ENCODE results near the gene ZNF429.
"Not testable (repeated sequence)": the region's sequence is repeated elsewhere in the genome, so short reads cannot be mapped to it uniquely, and the experiment has no call there.

ZNF429 gene

GRCh38 chr19:21593008-21593481, 87.6 kb downstream of the ZNF429 start:
- no peak for DNase-seq (ENCODE audit: low read depth)

- DNase-seq (ENCODE audit: low read depth) = no peak
Observed at GRCh38 chr19:21593502-21593901, 88.1 kb downstream of the ZNF429 start.

DNA sequence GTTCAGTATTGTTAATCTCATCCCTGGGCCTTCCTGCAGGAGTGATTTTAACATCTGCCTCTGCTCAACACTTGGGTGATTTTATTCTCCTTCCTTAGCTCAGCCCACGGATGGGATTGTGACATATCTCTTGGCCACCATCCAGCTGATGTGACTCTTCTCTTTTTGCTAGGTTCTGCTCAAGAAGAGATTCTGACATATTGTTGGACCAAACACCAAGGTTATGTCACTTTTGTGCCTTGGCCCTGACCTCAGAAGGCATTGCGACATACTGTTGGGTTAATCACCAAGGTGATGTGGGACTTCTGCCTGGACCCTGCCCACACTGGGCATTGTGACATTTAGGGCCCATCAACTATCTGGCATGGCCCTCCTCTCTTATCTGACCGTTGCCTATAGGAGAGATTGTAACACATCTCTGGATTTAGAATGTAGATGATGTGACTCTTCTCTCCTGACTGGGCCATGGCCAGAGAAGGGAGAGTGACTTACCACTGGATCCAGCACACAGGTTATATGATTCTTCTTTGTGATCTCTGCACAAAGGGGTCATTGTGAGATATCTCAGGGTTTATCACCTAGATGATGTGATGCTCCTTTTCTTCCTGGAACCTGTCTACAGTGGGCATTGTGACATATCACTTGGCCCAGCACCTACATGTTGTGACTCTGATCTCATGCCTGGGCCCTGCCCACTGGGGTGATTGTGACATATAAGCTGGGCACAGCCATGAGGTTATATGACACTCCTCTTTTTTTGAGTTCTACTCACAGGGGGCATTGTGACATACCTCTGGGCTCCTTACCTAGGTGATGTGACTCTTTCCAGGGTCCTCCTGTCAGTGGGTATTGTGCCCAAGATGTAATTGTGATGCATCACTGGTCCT, 88.8 kb downstream of the ZNF429 start:
- DNase-seq (ENCODE audit: low read depth) = no peak

DNA sequence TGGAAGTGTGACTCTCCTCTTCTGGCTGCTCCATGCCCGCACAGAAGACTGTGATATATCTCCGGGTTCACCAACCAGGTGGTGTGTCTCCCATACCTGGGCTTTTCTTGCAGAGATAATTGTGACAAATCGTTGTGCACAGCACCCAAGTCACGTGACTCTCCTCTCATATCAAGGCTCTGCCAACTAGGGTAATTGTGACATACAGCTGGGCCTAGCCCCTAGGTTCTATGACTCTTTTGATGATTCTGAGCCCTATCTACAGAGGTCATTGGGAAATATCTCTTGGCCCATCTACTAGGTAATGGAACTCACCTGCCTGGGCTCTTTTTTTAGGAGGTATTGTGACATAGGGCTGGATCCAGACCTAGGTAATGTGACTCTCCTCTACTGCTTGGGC, 89.8 kb downstream of the ZNF429 start:
- DNase-seq (ENCODE audit: low read depth) = no peak

GRCh38 chr19:21602082-21602658, 96.8 kb downstream of the ZNF429 start:
- DNase-seq (ENCODE audit: low read depth) = no peak

- not testable (repeated sequence) for DNase-seq (ENCODE audit: low read depth)
Observed at GRCh38 chr19:21602659-21603430, 97.4 kb downstream of the ZNF429 start.

DNA sequence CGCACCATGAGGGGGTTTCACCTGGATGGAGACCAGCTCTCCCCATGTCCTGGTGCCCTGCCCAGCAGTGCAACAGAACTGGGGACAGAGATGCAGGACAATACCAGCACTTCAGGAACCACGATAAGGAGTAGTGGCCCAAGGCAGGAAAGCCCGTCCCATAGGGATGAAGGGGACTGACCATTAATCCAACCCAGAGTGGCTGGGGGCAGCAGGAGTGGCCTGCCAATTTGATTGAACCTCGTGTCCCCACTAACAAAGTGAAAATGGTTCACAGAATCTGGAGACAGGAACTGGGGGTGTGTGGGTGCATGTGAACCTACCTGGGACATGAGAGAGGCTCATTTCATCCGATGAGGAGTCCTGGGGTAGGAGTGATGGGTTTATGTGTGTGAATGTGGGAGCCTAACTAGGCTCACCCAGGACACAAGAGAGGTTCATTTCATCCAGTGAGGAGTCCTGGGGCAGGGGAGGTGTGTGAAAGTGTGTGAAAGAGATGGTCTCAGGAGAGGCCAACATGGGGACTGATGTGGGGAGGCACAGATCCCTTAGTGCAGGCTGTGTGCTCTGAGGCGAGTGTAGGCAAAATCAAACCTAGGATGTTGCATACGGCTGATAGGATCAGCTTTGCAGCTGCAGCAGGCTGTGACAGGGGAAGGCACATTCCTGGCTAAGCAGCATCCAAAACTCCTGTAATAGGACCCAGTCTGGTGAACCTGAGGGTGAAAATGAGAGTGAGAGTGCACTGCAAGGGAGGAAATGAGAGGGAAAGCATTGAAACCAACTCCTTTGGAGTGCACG, 98.2 kb downstream of the ZNF429 start:
- DNase-seq (ENCODE audit: low read depth) = no peak

GRCh38 chr19:21604351-21604926, 99.0 kb downstream of the ZNF429 start:
- DNase-seq (ENCODE audit: low read depth) = no peak
